Smooth muscle cell (in vitro differentiated cells): ENCODE data around the gene STX16. TPM values are rescaled to one million over a fixed set of nuclear protein-coding genes. Genes with fewer than 3 reads are reported as not detected.
A peak's percentile ranks its signal among the peaks of the same experiment; 100 is the strongest.

Experiments used
- DNase-seq: peaks from one replicate; lab custom pipeline; 2025; ENCODE audit not compliant: unreplicated experiment; lab: John Stamatoyannopoulos, UW
- H2AFZ ChIP-seq: fragments of 200-600 bp; sonication (generic); 2 replicates; pipeline ENCODE4 v1.6.0; 2016; ENCODE audit warnings: antibody characterized with exemption, low read depth, mild to moderate bottlenecking
- H3F3A ChIP-seq: fragments of 200-600 bp; sonication (generic); 2 replicates; pipeline ENCODE4 v1.6.0; 2017; ENCODE audit warnings: antibody characterized with exemption, low read depth
- H3K27ac ChIP-seq: fragments of 200-600 bp; sonication (generic); 2 replicates; pipeline ENCODE4 v1.5.1; 2016; ENCODE audit warnings: low read depth, mild to moderate bottlenecking
- H3K27me3 ChIP-seq: fragments of 200-600 bp; sonication (generic); 2 replicates; pipeline ENCODE4 v1.6.1; 2016; ENCODE audit warnings: low read depth, mild to moderate bottlenecking
- H3K36me3 ChIP-seq: fragments of 200-600 bp; sonication (generic); 2 replicates; pipeline ENCODE4 v1.5.1; 2016; ENCODE audit warnings: low read depth
- H3K4me1 ChIP-seq: fragments of 200-600 bp; sonication (generic); 2 replicates; pipeline ENCODE4 v1.5.1; 2016; ENCODE audit warnings: low read depth
- H3K4me2 ChIP-seq: fragments of 200-600 bp; sonication (generic); 2 replicates; pipeline ENCODE4 v1.6.0; 2016; ENCODE audit warnings: mild to moderate bottlenecking
- H3K4me3 ChIP-seq: fragments of 200-600 bp; sonication (generic); 2 replicates; pipeline ENCODE4 v1.5.1; 2016; ENCODE audit warnings: mild to moderate bottlenecking
- H3K79me2 ChIP-seq: fragments of 200-600 bp; sonication (generic); 2 replicates; pipeline ENCODE4 v1.6.0; 2016; ENCODE audit warnings: low read depth, mild to moderate bottlenecking
- H3K9ac ChIP-seq: fragments of 200-600 bp; sonication (generic); 2 replicates; pipeline ENCODE4 v1.6.0; 2016; ENCODE audit warnings: low read depth
- H3K9me3 ChIP-seq: fragments of 200-600 bp; sonication (generic); replicated peaks from 2 replicates; pipeline ENCODE4 v1.5.1; 2016; ENCODE audit warnings: low read depth
- H4K20me1 ChIP-seq: fragments of 200-600 bp; sonication (generic); 2 replicates; pipeline ENCODE4 v1.6.0; 2016; ENCODE audit warnings: low read depth
- WGBS: methylation state at CpG from one replicate; pipeline ENCODE4 v1.1.7; 2016; ENCODE audit warnings: low lambda C conversion rate; 5-methylcytosine and 5-hydroxymethylcytosine counted together
- polyA plus RNA-seq: library from polyadenylated mRNA; unstranded; fragments of >200 nt; fragmentation: Nextera tagmentation; extraction: Ambion mirVana; gene quantifications from 2 replicates; pipeline ENCODE4 v1.2.1, GENCODE V29; 2016
- total RNA-seq: library from RNA; depleted of rRNA; stranded (reverse); fragments of >200 nt; gene quantifications from 2 replicates; pipeline ENCODE4 v1.2.3, GENCODE V29; 2014
- TF ChIP-seq, protein P1 (sequence below): fragments of 200-600 bp; sonication (generic); IDR thresholded peaks from 2 replicates; pipeline ENCODE4 v1.5.1; 2017; ENCODE audit warnings: borderline replicate concordance, mild to moderate bottlenecking, antibody characterized with exemption; ENCODE audit not compliant: insufficient read depth, poor library complexity, severe bottlenecking

The STX16 gene
- total and polyA plus RNA-seq, 2 experiments from 2014 or later = 22.5 to 35.8 TPM

DNA sequence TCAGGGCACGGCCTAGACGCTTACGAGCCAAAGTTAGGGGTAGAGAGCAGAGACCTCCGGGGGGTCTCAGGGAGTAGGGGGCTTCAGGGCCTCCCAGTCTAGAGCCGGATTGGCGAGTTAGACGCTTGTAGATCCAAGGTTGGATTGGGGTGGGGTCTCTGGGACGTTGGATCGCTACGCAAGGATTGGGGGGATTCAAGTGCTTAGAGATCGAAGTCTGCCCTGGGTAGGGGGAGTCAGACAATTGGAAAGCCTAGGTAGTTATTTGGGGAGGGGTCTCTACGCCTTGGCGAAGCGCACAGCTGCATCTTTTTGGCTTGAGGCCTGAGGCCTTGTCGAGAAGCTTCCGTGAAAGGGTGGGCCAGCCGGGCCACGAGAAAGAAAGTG is 469 bp downstream of the STX16 start:
- H3K4me2 ChIP-seq = peak overlapping the region; percentile 96
- H3K9me3 ChIP-seq = no peaks in the 10 kb centered on the region
- H3K9ac ChIP-seq = peak overlapping the region; percentile 91
- H3K4me1 ChIP-seq = peaks cover 44% of the 10 kb centered on the region
- peaks cover 54% of the 10 kb centered on the region for H3K79me2 ChIP-seq
- DNase-seq = no peak
- H3K36me3 ChIP-seq = no peaks in the 10 kb centered on the region
- TF ChIP-seq, protein P1, sequence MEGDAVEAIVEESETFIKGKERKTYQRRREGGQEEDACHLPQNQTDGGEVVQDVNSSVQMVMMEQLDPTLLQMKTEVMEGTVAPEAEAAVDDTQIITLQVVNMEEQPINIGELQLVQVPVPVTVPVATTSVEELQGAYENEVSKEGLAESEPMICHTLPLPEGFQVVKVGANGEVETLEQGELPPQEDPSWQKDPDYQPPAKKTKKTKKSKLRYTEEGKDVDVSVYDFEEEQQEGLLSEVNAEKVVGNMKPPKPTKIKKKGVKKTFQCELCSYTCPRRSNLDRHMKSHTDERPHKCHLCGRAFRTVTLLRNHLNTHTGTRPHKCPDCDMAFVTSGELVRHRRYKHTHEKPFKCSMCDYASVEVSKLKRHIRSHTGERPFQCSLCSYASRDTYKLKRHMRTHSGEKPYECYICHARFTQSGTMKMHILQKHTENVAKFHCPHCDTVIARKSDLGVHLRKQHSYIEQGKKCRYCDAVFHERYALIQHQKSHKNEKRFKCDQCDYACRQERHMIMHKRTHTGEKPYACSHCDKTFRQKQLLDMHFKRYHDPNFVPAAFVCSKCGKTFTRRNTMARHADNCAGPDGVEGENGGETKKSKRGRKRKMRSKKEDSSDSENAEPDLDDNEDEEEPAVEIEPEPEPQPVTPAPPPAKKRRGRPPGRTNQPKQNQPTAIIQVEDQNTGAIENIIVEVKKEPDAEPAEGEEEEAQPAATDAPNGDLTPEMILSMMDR = no peak
- H3K27ac ChIP-seq = peak overlapping the region; percentile 81
- peak overlapping the region; percentile 26 for H2AFZ ChIP-seq
- H3K27me3 ChIP-seq = no peaks in the 10 kb centered on the region
- peaks cover 37% of the 10 kb centered on the region for H4K20me1 ChIP-seq
- 3% methylated on average over 18 of the region's 18 CpGs for WGBS
- H3K4me3 ChIP-seq = peak overlapping the region; percentile 76
- no peaks in the 10 kb centered on the region for H3F3A ChIP-seq

- H3K4me1 ChIP-seq = peaks cover 50% of the 10 kb centered on the region
- H3K27me3 ChIP-seq = no peaks in the 10 kb centered on the region
- peak overlapping the region; percentile 81 for H3K27ac ChIP-seq
- H3K9ac ChIP-seq = peak overlapping the region; percentile 91
- H3K4me2 ChIP-seq = peak overlapping the region; percentile 96
- peak overlapping the region; percentile 76 for H3K4me3 ChIP-seq
- TF ChIP-seq, protein P1 = peak; percentile 6
- peaks cover 43% of the 10 kb centered on the region for H4K20me1 ChIP-seq
- under 1% methylated on average over 30 of the region's 30 CpGs for WGBS
- H3K36me3 ChIP-seq = no peaks in the 10 kb centered on the region
- H2AFZ ChIP-seq = peak overlapping the region; percentile 26
- no peaks in the 10 kb centered on the region for H3K9me3 ChIP-seq
- DNase-seq = peak; percentile 43
- H3F3A ChIP-seq = no peaks in the 10 kb centered on the region
- H3K79me2 ChIP-seq = peaks cover 59% of the 10 kb centered on the region
Measured at GRCh38 chr20:58651946-58652605, 993 bp downstream of the STX16 start.

DNA sequence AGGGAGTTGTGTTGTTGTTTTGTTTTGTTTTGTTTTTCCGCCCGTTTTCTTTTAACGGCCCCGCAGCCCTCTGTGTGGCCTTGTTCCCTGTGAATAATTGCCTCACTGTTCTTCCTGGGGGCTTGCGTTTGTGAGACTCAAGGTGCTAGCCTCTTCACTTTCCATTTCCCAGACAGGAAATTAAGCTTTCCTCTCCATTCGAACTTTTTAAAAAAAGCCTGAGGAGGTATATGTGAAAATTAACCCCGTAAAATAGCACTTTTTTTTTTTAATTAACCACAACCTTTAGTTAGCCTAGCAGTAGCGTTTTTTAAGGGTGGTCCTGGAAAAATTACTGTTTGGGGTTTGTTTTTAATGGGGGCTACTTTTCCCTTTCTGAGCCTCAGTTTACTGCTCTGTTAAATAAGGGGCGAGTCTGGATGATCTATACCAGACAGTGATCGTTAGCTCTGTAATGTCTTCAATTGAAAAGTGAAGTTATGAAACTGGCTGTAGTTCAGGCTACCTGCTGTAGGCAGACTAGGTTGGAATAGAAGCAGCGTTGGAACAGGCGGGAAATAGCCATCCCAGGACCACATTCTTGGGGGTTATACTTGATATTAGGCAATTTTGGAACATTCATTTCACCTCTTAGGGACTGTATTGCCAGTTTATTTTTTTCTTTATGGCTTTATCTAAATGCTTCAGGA is 1.7 kb downstream of the STX16 start:
- Histone ChIP-seq H4K20me1 (peaks cover 49% of the 10 kb centered on the region), H3K4me3 (peak overlapping the region; percentile 76), H3K27me3 (no peaks in the 10 kb centered on the region), H3K4me1 (peaks cover 55% of the 10 kb centered on the region), H2AFZ (peak overlapping the region; percentile 26), H3K9ac (peak overlapping the region; percentile 91), H3K79me2 (peaks cover 66% of the 10 kb centered on the region), H3K9me3 (no peaks in the 10 kb centered on the region), H3K36me3 (no peaks in the 10 kb centered on the region), H3F3A (no peaks in the 10 kb centered on the region), H3K4me2 (peak overlapping the region; percentile 96), H3K27ac (peak overlapping the region; percentile 81)
- TF ChIP-seq, protein P1 = no peak
- 7% methylated on average over 12 of the region's 12 CpGs for WGBS
- DNase-seq = no peak

- no peak overlapping the region for H3K9ac ChIP-seq
Measured at GRCh38 chr20:58654337-58654736, 3.3 kb downstream of the STX16 start.

More at GRCh38 chr20:58654337-58654736, 3.3 kb downstream of the STX16 start:
- no peaks in the 10 kb centered on the region for H3K9me3 ChIP-seq
- no peak overlapping the region for H2AFZ ChIP-seq
- no peaks in the 10 kb centered on the region for H3K27me3 ChIP-seq
- no peak overlapping the region for H3K27ac ChIP-seq
- H3K4me3 ChIP-seq = no peak overlapping the region
- H3K4me2 ChIP-seq = peak overlapping the region; percentile 96
- H3K4me1 ChIP-seq = peaks cover 59% of the 10 kb centered on the region
- H4K20me1 ChIP-seq = peaks cover 65% of the 10 kb centered on the region
- DNase-seq = no peak
- H3F3A ChIP-seq = no peaks in the 10 kb centered on the region
- H3K79me2 ChIP-seq = peaks cover 81% of the 10 kb centered on the region
- WGBS = 89% methylated on average over 4 of the region's 4 CpGs
- TF ChIP-seq, protein P1 = no peak
- no peaks in the 10 kb centered on the region for H3K36me3 ChIP-seq
